H1 (cell line): ENCODE measurements around the gene ENOX2. TPM values are rescaled to one million over a fixed set of nuclear protein-coding genes. Genes with fewer than 3 reads are reported as not detected.

Experiments used
- CTBP2 ChIP-seq: IDR thresholded peaks from 2 replicates; pipeline ENCODE4 v1.7.0; 2011; ENCODE audit warnings: borderline replicate concordance, mild to moderate bottlenecking, moderate library complexity, mixed read lengths, low read length; ENCODE audit not compliant: insufficient read depth, insufficient read length
- SAP30 ChIP-seq: fragments of 300-600 bp; sonication (generic); IDR thresholded peaks from 2 replicates; pipeline ENCODE4 v1.7.1; 2012; ENCODE audit warnings: low read length, moderate library complexity, mild to moderate bottlenecking, inconsistent platforms; ENCODE audit not compliant: insufficient read depth, insufficient replicate concordance
- polyA plus RNA-seq, 7 experiments: library from polyadenylated mRNA; depleted of rRNA in 3 of 7; stranded (reverse) in 5 of 7; unstranded in 2 of 7; fragments of >200 nt in 5 of 7; fragments of 200-250 nt in 2 of 7; gene quantifications; 1 replicate in 5 of 7; 2 replicates in 1 of 7; 4 replicates in 1 of 7; pipeline versions ENCODE4 v1.2.1 to v1.2.3, GENCODE V29; 2011 to 2013; ENCODE audit warnings: missing spikeins in 2 of 7, mixed read lengths in 2 of 7
- total RNA-seq: library from RNA; stranded (reverse); fragmentation: NEBNext Ultra II Directional; extraction: Animal tissue kit (Norgen Biotek cat#: 25700); gene quantifications from 2 replicates; pipeline ENCODE4 v1.2.1, GENCODE V29; 2021

The ENOX2 gene
- total and polyA plus RNA-seq, 2 of the 8 experiments (the other 6 are each of a cell fraction or from before 2014, with no cell fraction given), result 4.5 to 12.3 TPM

DNA sequence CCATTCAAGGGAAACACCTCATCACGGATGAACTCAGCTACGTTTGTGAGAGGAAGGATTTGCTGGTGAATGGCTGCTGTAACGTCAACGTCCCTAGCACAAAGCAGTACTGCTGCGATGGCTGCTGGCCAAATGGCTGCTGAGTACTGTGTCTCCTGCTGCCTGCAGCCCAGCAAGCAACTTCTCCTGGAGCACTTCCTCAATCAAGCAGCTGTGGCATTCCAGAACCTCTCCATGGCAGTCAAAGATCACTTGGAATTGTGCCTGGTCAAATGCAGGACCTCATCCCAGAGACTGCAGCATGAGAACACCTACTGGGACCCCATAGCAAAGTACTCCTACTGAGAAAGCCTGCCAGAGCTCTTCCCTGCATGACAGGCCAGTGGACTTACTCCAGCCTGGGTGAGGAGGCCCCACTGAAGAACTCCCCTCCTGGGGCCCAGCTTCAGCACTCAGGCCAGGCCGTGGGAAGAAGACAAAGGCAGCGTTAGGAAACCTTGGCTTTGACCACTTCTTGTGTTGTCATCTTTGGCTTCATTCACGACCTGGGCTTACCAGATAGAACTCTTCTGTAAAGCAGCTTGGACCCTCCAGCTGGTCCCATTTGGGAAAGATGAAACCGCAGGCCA lies 256.9 kb downstream of the ENOX2 start (continued):
- TF ChIP-seq CTBP2 (no peak), SAP30 (no peak)
